Upper lobe of left lung (tissue), 6 donors: ENCODE results near the gene ZNF492. TPM values are rescaled to one million over a fixed set of nuclear protein-coding genes. Genes with fewer than 3 reads are reported as not detected.

ENCODE experiments used
- ATAC-seq, 2 donors: fragments of 200-7000 bp; cut with Tn5 transposase; one replicate each; pipeline ENCODE4 v1.9.1; 2022; ENCODE audit warnings: mild to moderate bottlenecking in 2 of 2, moderate library complexity in 2 of 2; ENCODE audit not compliant: low FRiP score in 2 of 2
- DNase-seq, 2 donors: peaks; one replicate each; pipeline ENCODE4 v3.0.0-alpha.2; 2019 to 2020
- H3K27ac ChIP-seq, 4 donors: fragments of 200-600 bp; sonication (generic); one replicate each; pipeline ENCODE4 v1.5.1; 2016 to 2019
- H3K27me3 ChIP-seq, 4 donors: fragments of 200-600 bp; sonication (generic); one replicate each; pipeline ENCODE4 v1.5.1; 2017 to 2019
- H3K36me3 ChIP-seq, 4 donors: fragments of 200-600 bp; sonication (generic); one replicate each; pipeline ENCODE4 v1.5.1; 2016 to 2019
- H3K4me1 ChIP-seq, 4 donors: fragments of 200-600 bp; sonication (generic); one replicate each; pipeline ENCODE4 v1.5.1; 2018 to 2019
- H3K4me3 ChIP-seq, 4 donors: fragments of 200-600 bp; sonication (generic); one replicate each; pipeline ENCODE4 v1.5.1; 2017 to 2019; ENCODE audit warnings: mild to moderate bottlenecking in 2 of 4, moderate library complexity in 1 of 4
- H3K9me3 ChIP-seq, 4 donors: fragments of 200-600 bp; sonication (generic); one replicate each; pipeline ENCODE4 v1.5.1; 2018 to 2019
- CTCF ChIP-seq, 6 experiments: fragments of 450-650 bp in 4 of 6; fragments of 200-600 bp in 2 of 6; sonication (generic) in 2 of 6; IDR thresholded peaks; one replicate each; pipeline ENCODE4 v1.5.1; 2016 to 2019; ENCODE audit warnings: antibody characterized with exemption in 6 of 6
- EP300 ChIP-seq, 4 donors: sonication (generic); formaldehyde crosslinking; IDR thresholded peaks; one replicate each; pipeline ENCODE4 v1.5.1; 2017; ENCODE audit warnings: antibody characterized with exemption in 4 of 4, control low read depth in 2 of 4
- POLR2A ChIP-seq, 4 donors: fragments of 450-650 bp; IDR thresholded peaks; one replicate each; pipeline ENCODE4 v1.5.1; 2016 to 2017; ENCODE audit warnings: antibody characterized with exemption in 4 of 4, mild to moderate bottlenecking in 2 of 4
- POLR2AphosphoS5 ChIP-seq, 2 donors: sonication (generic); formaldehyde crosslinking; IDR thresholded peaks; one replicate each; pipeline ENCODE4 v1.5.1; 2017; ENCODE audit warnings: antibody characterized with exemption in 2 of 2
- WGBS, 2 donors: methylation state at CpG; one replicate each; pipeline ENCODE4 v1.1.5; 2017 to 2018; 5-methylcytosine and 5-hydroxymethylcytosine counted together
- total RNA-seq, 6 donors: library from RNA; depleted of rRNA in 4 of 6; stranded (reverse); fragments of >200 nt in 4 of 6; gene quantifications; one replicate each; pipeline versions ENCODE4 v1.1.0 to v1.2.1, GENCODE V29; 2016 to 2021
- donor health status: DM: no; HTN: no; CAD: no; lungs with moderate emphysema.
- donor health status: DM: no; HTN: yes; CAD: no; lungs with severe emphysema.

Gene ZNF492
- total RNA-seq, 6 donors from 2014 or later = 0.15 to 2.1 (median 0.40) TPM; not detected in 2

GRCh38 chr19:22601906-22602630 lies 32.1 kb upstream of the ZNF492 start:
- no peak for DNase-seq
- H3K9me3 ChIP-seq = peaks cover 0 to 21% (median 2%) of the 10 kb centered on the region in 4 donors
- no peaks in the 10 kb centered on the region for H3K36me3 ChIP-seq
- H3K27me3 ChIP-seq = no peaks in the 10 kb centered on the region
- no peak overlapping the region for H3K27ac ChIP-seq
- no peak overlapping the region for H3K4me3 ChIP-seq
- TF ChIP-seq POLR2A (IDR thresholded peaks at IDR 0.05) = no peak
- no peak for TF ChIP-seq POLR2AphosphoS5 (IDR thresholded peaks at IDR 0.05)
- TF ChIP-seq EP300 (IDR thresholded peaks at IDR 0.05) = no peak
- no peak for TF ChIP-seq CTCF (IDR thresholded peaks at IDR 0.05)
- WGBS, 2 donors = 79 to 81% methylated on average over 9 to 12 of the region's 12 CpGs
- no peaks in the 10 kb centered on the region for H3K4me1 ChIP-seq
- ATAC-seq = no peak

- Histone ChIP-seq H3K4me1 (no peaks in the 10 kb centered on the region), H3K27me3 (no peaks in the 10 kb centered on the region), H3K9me3 (peaks cover 0 to 21% (median 2%) of the 10 kb centered on the region in 4 donors), H3K27ac (no peak overlapping the region), H3K4me3 (no peak overlapping the region), H3K36me3 (no peaks in the 10 kb centered on the region)
- 62 to 69% methylated on average over 14 to 16 of the region's 19 CpGs for WGBS, 2 donors
- TF ChIP-seq EP300 (IDR thresholded peaks at IDR 0.05) (no peak), POLR2AphosphoS5 (IDR thresholded peaks at IDR 0.05) (no peak), CTCF (IDR thresholded peaks at IDR 0.05) (no peak), POLR2A (IDR thresholded peaks at IDR 0.05) (no peak)
- DNase-seq (no peak), ATAC-seq (no peak)
These were observed 31.4 kb upstream of the ZNF492 start for GRCh38 chr19:22602631-22603272.

GRCh38 chr19:22603518-22604440 lies 30.3 kb upstream of the ZNF492 start:
- no peaks in the 10 kb centered on the region for H3K36me3 ChIP-seq
- TF ChIP-seq POLR2AphosphoS5 (IDR thresholded peaks at IDR 0.05) (no peak), CTCF (IDR thresholded peaks at IDR 0.05) (no peak), POLR2A (IDR thresholded peaks at IDR 0.05) (no peak), EP300 (IDR thresholded peaks at IDR 0.05) (no peak)
- no peaks in the 10 kb centered on the region for H3K27me3 ChIP-seq
- ATAC-seq (no peak), DNase-seq (no peak)
- no peaks in the 10 kb centered on the region for H3K4me1 ChIP-seq
- 72% methylated on average over 11 to 14 of the region's 14 CpGs for WGBS, 2 donors
- peaks cover 0 to 24% (median 2%) of the 10 kb centered on the region in 4 donors for H3K9me3 ChIP-seq
- H3K27ac ChIP-seq = no peak overlapping the region
- H3K4me3 ChIP-seq = no peak overlapping the region

- no peak for DNase-seq
- H3K4me3 ChIP-seq = no peak overlapping the region
- H3K4me1 ChIP-seq = no peaks in the 10 kb centered on the region
- no peak for ATAC-seq
- no peak for TF ChIP-seq POLR2AphosphoS5 (IDR thresholded peaks at IDR 0.05)
- no peak for TF ChIP-seq CTCF (IDR thresholded peaks at IDR 0.05)
- no peak for TF ChIP-seq EP300 (IDR thresholded peaks at IDR 0.05)
- TF ChIP-seq POLR2A (IDR thresholded peaks at IDR 0.05) = no peak
- H3K27me3 ChIP-seq = no peaks in the 10 kb centered on the region
- H3K9me3 ChIP-seq = peaks cover 0 to 20% (median 0%) of the 10 kb centered on the region in 4 donors
- WGBS, 2 donors = 73 to 82% methylated on average over 10 of the region's 10 CpGs
- H3K36me3 ChIP-seq = no peaks in the 10 kb centered on the region
- H3K27ac ChIP-seq = no peak overlapping the region
These were observed 29.4 kb upstream of the ZNF492 start for GRCh38 chr19:22604571-22605274.
